Measurements from ENCODE around the gene APH1A.
A peak's percentile ranks its signal among the peaks of the same experiment; 100 is the strongest.

APH1A gene

GRCh38 chr1:150295476-150295875, 26.7 kb upstream of the APH1A start:
- H3K4me3 ChIP-seq: no peak overlapping the region
- DNase-seq (ENCODE audit: low spot score): no peak
- TF ChIP-seq, protein P1, sequence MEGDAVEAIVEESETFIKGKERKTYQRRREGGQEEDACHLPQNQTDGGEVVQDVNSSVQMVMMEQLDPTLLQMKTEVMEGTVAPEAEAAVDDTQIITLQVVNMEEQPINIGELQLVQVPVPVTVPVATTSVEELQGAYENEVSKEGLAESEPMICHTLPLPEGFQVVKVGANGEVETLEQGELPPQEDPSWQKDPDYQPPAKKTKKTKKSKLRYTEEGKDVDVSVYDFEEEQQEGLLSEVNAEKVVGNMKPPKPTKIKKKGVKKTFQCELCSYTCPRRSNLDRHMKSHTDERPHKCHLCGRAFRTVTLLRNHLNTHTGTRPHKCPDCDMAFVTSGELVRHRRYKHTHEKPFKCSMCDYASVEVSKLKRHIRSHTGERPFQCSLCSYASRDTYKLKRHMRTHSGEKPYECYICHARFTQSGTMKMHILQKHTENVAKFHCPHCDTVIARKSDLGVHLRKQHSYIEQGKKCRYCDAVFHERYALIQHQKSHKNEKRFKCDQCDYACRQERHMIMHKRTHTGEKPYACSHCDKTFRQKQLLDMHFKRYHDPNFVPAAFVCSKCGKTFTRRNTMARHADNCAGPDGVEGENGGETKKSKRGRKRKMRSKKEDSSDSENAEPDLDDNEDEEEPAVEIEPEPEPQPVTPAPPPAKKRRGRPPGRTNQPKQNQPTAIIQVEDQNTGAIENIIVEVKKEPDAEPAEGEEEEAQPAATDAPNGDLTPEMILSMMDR (IDR thresholded peaks at IDR 0.05): no peak
- no peak overlapping the region for H3K27ac ChIP-seq

DNA sequence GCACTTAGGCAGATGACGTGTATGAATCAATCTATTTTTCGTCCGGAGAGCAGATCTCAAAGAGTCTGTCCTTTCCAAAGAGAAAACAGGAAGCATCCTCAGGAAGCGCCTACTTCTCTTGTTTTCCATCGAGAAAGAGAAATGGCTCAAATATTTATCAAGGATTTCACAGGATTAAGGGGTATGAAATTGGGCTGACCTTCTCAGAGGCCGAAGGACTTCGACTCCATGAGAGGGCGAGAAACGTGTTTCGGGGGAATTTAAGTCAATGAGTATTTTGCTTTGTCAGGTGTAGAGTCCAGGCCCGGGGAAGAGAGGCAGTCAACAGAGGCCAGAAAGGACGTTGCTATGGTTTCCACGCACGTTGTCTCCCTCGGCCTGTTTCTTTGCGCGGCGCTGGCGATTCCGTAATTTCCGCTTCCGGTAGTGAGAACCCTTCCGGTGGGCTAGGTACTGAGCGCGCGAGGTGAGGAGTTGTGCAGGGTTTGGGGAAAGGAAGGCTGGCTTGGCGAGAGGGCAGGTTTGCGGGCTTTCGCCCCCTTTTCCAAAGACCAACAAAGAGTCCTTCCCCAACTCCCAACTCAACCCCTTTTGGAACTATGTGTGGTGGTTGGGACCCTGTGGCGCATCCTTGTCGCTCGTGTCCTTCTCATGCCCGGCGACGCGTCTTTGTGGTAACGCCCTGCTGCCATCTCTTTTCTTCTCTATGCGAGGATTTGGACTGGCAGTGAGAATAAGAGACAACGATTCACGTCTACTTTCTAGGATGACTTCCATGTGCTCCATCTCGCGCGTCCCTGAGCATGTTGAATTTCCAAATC, 24.8 kb upstream of the APH1A start, which contains the start of gene MRPS21:
Gene MRPS21 (plus strand): TSS at position 429 of the 821 bp plus-strand sequence. CDS start 506 bp downstream, outside the sequence.
- Histone ChIP-seq H3K4me3 (peak within 1 kb of the TSS; percentile 86), H3K27ac (peak within 1 kb of the TSS; percentile 77 to 87)
- peak; percentile 95 for DNase-seq (ENCODE audit: low spot score)
- TF ChIP-seq, protein P1 (IDR thresholded peaks at IDR 0.05): no peak

DNA sequence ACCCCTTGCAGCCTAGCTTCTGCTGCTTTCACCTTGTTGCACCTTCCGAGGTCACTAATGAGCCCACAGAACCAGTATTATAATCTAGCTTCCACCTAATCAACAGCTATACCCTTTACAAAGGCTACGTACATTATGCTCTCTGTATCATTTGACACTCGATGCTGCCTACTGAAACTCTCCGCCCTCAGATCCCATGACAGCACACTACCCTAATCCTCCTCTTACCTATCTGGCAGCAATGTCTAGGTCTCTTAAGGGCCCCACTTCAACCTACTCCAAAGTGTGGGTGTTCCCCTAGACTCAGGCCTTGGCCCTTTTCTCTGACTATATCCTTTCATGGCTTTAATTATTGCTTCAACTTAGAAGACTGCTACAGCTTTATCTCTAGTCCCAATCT, 20.0 kb upstream of the APH1A start:
- Histone ChIP-seq H3K4me3 (no peak overlapping the region), H3K27ac (no peak overlapping the region)
- TF ChIP-seq, protein P1 (IDR thresholded peaks at IDR 0.05): no peak
- no peak for DNase-seq (ENCODE audit: low spot score)

GRCh38 chr1:150288382-150288781, 19.6 kb upstream of the APH1A start:
- DNase-seq (ENCODE audit: low spot score): no peak
- no peak overlapping the region for H3K27ac ChIP-seq
- TF ChIP-seq, protein P1 (IDR thresholded peaks at IDR 0.05): no peak
- H3K4me3 ChIP-seq: no peak overlapping the region

DNA sequence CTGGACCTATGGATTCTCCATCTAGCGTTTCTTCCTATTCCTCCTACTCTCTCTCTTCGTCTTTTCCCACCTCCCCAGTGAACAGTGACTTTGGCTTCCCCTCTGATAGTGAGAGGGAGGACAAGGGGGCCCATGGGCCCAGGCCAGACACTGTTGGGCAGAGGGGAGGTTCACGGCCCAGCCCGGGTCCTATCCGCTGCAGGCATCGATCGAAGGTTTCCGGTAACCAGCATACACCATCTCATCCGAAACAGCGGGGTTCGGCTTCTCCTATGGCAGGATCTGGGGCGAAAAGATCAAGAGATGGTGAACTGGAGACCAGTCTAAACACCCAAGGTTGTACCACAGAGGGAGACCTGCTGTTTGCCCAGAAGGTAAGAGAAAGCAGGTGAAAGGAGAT, 14.4 kb upstream of the APH1A start:
- TF ChIP-seq, protein P1 (IDR thresholded peaks at IDR 0.05): no peak
- DNase-seq (ENCODE audit: low spot score): no peak
- Histone ChIP-seq H3K27ac (peak overlapping the region; percentile 67 to 98), H3K4me3 (peak overlapping the region; percentile 81)

- Histone ChIP-seq H3K27ac (peak overlapping the region; percentile 67 to 98), H3K4me3 (peak overlapping the region; percentile 81)
- no peak for DNase-seq (ENCODE audit: low spot score)
- TF ChIP-seq, protein P1 (IDR thresholded peaks at IDR 0.05): no peak
Observed at GRCh38 chr1:150282558-150282958, 13.7 kb upstream of the APH1A start.
